Body of pancreas (tissue), 4 donors: ENCODE results near the gene SLC1A7.

ENCODE experiments used
- POLR2A ChIP-seq, 3 donors: fragments of 450-650 bp; IDR thresholded peaks; one replicate each; pipeline ENCODE4 v1.6.1; 2016; ENCODE audit warnings: antibody characterized with exemption in 3 of 3, mild to moderate bottlenecking in 2 of 3
- TF ChIP-seq, protein P1 (sequence below), 7 experiments: fragments of 450-650 bp in 4 of 7; fragments of 200-600 bp in 3 of 7; sonication (generic) in 3 of 7; IDR thresholded peaks; one replicate each; pipeline ENCODE4 v1.5.1; 2016 to 2019; ENCODE audit warnings: antibody characterized with exemption in 7 of 7

DNA sequence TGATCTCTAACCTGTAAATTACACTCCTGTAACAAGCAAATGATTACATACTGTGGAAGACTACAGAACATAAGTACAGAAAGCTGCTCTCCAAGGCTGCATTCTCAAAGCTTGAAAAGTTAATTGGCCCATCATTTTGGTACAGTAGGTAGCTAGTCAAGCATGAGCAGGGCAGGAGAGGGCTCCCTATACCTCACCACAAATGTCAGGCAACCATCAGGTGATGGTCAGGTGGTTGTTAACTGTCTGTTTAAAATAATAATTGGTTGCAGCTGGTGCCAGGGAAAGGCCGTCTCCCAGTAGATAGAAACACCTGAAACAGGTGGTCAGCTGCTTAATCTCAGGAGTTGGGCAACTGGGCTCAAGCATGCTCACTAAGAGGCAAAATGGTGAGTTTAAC is 13.1 kb upstream of the SLC1A7 start:
- no peak for TF ChIP-seq POLR2A (IDR thresholded peaks at IDR 0.05)
- TF ChIP-seq, protein P1, sequence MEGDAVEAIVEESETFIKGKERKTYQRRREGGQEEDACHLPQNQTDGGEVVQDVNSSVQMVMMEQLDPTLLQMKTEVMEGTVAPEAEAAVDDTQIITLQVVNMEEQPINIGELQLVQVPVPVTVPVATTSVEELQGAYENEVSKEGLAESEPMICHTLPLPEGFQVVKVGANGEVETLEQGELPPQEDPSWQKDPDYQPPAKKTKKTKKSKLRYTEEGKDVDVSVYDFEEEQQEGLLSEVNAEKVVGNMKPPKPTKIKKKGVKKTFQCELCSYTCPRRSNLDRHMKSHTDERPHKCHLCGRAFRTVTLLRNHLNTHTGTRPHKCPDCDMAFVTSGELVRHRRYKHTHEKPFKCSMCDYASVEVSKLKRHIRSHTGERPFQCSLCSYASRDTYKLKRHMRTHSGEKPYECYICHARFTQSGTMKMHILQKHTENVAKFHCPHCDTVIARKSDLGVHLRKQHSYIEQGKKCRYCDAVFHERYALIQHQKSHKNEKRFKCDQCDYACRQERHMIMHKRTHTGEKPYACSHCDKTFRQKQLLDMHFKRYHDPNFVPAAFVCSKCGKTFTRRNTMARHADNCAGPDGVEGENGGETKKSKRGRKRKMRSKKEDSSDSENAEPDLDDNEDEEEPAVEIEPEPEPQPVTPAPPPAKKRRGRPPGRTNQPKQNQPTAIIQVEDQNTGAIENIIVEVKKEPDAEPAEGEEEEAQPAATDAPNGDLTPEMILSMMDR (IDR thresholded peaks at IDR 0.05), result no peak
